ENCODE data around the gene ZNF496.

ZNF496 gene

DNA sequence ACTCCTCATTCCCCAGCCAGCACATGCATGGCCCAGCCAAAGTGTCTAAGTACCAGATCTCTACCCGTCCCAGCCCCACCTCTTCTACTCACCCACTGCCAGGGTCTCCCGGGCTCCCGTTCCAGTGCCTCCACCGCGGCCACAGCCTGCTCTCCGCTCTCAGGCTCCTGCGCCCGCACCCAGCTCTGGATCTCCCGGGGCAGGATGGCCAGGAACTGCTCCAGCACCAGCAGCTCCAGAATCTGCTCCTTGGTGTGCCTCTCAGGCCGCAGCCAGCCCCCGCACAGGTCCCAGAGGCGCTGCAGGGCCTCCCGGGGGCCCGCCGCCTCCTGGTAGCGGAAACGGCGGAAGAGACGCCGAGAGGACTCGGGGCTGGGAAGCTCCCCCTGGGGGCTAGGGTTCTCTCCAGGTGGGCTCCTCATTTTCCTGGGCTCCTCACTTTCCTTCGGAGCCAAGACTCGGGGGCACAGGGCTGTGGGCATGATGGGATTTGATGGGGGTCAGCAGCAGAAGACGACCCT lies 2.5 kb downstream of the ZNF496 start:
- TF ChIP-seq, protein P1, sequence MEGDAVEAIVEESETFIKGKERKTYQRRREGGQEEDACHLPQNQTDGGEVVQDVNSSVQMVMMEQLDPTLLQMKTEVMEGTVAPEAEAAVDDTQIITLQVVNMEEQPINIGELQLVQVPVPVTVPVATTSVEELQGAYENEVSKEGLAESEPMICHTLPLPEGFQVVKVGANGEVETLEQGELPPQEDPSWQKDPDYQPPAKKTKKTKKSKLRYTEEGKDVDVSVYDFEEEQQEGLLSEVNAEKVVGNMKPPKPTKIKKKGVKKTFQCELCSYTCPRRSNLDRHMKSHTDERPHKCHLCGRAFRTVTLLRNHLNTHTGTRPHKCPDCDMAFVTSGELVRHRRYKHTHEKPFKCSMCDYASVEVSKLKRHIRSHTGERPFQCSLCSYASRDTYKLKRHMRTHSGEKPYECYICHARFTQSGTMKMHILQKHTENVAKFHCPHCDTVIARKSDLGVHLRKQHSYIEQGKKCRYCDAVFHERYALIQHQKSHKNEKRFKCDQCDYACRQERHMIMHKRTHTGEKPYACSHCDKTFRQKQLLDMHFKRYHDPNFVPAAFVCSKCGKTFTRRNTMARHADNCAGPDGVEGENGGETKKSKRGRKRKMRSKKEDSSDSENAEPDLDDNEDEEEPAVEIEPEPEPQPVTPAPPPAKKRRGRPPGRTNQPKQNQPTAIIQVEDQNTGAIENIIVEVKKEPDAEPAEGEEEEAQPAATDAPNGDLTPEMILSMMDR (IDR thresholded peaks at IDR 0.05; ENCODE audit: insufficient read depth, low read length, poor library complexity, severe bottlenecking): no peak
- no peaks in the 10 kb centered on the region for H3K27me3 ChIP-seq (replicated peaks; ENCODE audit: control insufficient read depth, insufficient read depth, low read length)
- no peak overlapping the region for H3K4me3 ChIP-seq (replicated peaks; ENCODE audit: low read depth, low read length)
- no peak for DNase-seq (ENCODE audit: extremely low read depth, insufficient read length)
- peaks cover 18% of the 10 kb centered on the region for H3K36me3 ChIP-seq (ENCODE audit: control insufficient read depth, insufficient read depth, low read length)

DNA sequence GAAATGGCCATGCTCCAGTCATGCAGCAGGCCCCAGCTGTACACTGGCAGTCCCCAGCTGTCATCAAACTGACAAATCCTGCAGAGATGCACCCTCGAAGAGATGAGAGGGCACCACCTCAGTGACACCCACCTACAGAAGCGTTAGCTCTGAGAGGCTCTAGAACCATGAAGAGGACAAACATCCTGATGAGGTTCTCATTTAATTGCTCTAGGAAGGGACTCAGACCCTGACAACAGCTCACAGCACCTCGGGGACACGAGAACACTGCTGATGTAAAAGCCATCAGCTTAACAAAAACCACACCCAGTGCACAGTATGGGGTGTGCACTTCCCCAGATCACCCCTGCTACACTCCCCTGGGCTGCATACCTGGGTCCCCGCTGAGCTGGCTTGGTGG lies 3.4 kb downstream of the ZNF496 start:
- TF ChIP-seq, protein P1 (IDR thresholded peaks at IDR 0.05; ENCODE audit: insufficient read depth, low read length, poor library complexity, severe bottlenecking): no peak
- no peak for DNase-seq (ENCODE audit: extremely low read depth, insufficient read length)
- H3K27me3 ChIP-seq (replicated peaks; ENCODE audit: control insufficient read depth, insufficient read depth, low read length): no peaks in the 10 kb centered on the region
- no peak overlapping the region for H3K4me3 ChIP-seq (replicated peaks; ENCODE audit: low read depth, low read length)
- H3K36me3 ChIP-seq (ENCODE audit: control insufficient read depth, insufficient read depth, low read length): peaks cover 18% of the 10 kb centered on the region

DNA sequence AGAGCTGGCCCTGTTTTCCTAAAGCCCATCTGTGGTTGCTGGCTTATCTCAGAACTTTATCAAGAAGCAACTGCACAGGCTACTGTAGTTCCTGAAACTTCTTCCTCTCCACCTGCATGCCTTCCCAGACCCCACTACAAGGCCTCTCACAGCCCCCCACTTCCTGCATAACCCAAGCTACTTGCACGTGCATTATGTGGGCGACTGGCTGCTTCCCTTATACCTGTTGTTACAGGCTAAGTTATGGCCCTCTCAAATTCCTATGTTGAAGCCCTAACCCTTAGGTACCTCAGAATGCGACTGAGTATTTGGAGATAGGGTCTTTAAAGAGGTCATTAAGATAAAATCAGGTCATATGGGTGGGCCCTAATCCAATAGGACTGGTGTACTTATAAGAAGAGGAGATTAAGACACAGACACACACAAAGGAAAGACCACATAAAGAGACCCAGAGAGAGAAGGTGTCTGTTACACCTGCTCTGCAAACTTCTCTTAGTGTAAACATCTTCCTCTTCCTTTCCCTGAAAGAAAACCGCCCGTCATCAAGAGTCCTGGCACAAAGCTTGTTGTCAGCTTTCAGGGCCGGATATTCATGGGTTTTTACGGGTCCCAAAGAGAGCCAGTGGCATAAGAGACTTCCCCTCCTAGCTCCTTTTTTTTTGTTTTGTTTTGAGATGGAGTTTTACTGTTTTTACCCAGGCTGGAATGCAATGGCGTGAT lies 5.1 kb downstream of the ZNF496 start:
- no peaks in the 10 kb centered on the region for H3K27me3 ChIP-seq (replicated peaks; ENCODE audit: control insufficient read depth, insufficient read depth, low read length)
- H3K4me3 ChIP-seq (replicated peaks; ENCODE audit: low read depth, low read length): no peak overlapping the region
- TF ChIP-seq, protein P1 (IDR thresholded peaks at IDR 0.05; ENCODE audit: insufficient read depth, low read length, poor library complexity, severe bottlenecking): no peak
- H3K36me3 ChIP-seq (ENCODE audit: control insufficient read depth, insufficient read depth, low read length): peaks cover 21% of the 10 kb centered on the region
- no peak for DNase-seq (ENCODE audit: extremely low read depth, insufficient read length)

DNA sequence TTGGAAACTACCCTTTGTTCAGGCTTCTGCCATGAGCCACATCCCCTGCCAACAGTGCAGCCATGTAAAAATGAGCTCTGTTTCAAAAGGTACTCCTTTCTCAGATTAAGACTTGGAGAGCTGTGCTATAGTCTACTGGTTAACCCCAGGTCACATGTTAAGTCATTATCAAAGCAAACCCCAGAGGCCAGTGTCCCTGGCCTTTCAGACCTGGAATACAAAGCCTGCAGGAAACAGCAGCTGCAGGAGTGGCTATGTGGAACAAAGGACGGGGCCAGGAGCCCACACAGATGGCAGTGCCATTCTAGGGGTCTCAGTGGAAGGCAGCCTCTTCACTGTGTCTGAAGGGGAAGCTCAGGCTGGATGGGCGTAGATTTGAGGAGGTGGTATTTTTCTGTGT lies 6.7 kb downstream of the ZNF496 start:
- TF ChIP-seq, protein P1 (IDR thresholded peaks at IDR 0.05; ENCODE audit: insufficient read depth, low read length, poor library complexity, severe bottlenecking): no peak

DNA sequence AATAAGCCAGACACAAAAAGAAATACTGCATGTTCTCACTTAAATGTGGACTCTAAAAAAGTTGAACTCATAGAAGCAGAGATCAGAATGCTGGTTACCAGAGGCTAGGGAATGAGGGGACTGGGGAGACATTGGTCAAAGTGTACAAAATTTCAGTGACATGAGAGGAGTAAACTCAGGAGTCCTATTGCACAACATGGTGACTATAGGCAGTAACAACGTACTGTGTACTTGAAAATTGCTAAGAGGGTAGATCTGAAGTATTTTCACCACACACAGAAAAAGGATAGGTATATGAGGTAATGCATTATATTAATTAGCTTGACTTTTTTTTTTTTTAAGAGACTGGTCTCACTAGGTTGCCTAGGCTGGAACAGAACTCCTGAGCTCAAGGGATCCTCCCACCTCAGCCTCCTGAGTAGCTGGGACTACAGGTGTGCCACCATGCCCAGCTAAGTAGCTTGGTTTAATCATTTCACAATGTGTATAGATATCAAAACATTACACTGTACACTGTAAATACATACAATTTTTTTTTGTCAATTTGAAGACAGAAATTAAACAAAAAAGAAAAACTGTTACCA lies 7.4 kb downstream of the ZNF496 start:
- H3K36me3 ChIP-seq (ENCODE audit: control insufficient read depth, insufficient read depth, low read length): peaks cover 18% of the 10 kb centered on the region

More for the DNA sequence above, 6.7 kb downstream of the ZNF496 start:
- Histone ChIP-seq H3K27me3 (replicated peaks; ENCODE audit: control insufficient read depth, insufficient read depth, low read length) (no peaks in the 10 kb centered on the region), H3K4me3 (replicated peaks; ENCODE audit: low read depth, low read length) (no peak overlapping the region), H3K36me3 (ENCODE audit: control insufficient read depth, insufficient read depth, low read length) (peaks cover 21% of the 10 kb centered on the region)
- DNase-seq (ENCODE audit: extremely low read depth, insufficient read length): no peak

More for the DNA sequence above, 7.4 kb downstream of the ZNF496 start:
- TF ChIP-seq, protein P1 (IDR thresholded peaks at IDR 0.05; ENCODE audit: insufficient read depth, low read length, poor library complexity, severe bottlenecking): no peak
- no peak for DNase-seq (ENCODE audit: extremely low read depth, insufficient read length)
- Histone ChIP-seq H3K27me3 (replicated peaks; ENCODE audit: control insufficient read depth, insufficient read depth, low read length) (no peaks in the 10 kb centered on the region), H3K4me3 (replicated peaks; ENCODE audit: low read depth, low read length) (no peak overlapping the region)

All from GM06990 (cell line).